ENCODE data around the gene MYOM3.

Gene MYOM3

GRCh38 chr1:24096009-24096738 lies 15.8 kb downstream of the MYOM3 start:
- no peak for DNase-seq (ENCODE audit: low read depth)

GRCh38 chr1:24095140-24095859 lies 16.6 kb downstream of the MYOM3 start:
- DNase-seq (ENCODE audit: low read depth) = no peak

- no peak for DNase-seq (ENCODE audit: low read depth)
These were observed 17.4 kb downstream of the MYOM3 start for GRCh38 chr1:24094554-24094953.

GRCh38 chr1:24093732-24094131 lies 18.2 kb downstream of the MYOM3 start:
- no peak for DNase-seq (ENCODE audit: low read depth)

- no peak for DNase-seq (ENCODE audit: low read depth)
These were observed 19.0 kb downstream of the MYOM3 start for GRCh38 chr1:24092979-24093378.

GRCh38 chr1:24091971-24092482 lies 19.9 kb downstream of the MYOM3 start:
- no peak for DNase-seq (ENCODE audit: low read depth)

- no peak for DNase-seq (ENCODE audit: low read depth)
These were observed 21.2 kb downstream of the MYOM3 start for GRCh38 chr1:24090736-24091135.

GRCh38 chr1:24089743-24090555 lies 22.0 kb downstream of the MYOM3 start:
- no peak for DNase-seq (ENCODE audit: low read depth)

- DNase-seq (ENCODE audit: low read depth) = no peak
These were observed 22.8 kb downstream of the MYOM3 start for GRCh38 chr1:24089027-24089742.

- DNase-seq (ENCODE audit: low read depth) = no peak
These were observed 25.5 kb downstream of the MYOM3 start for GRCh38 chr1:24086466-24086865.

- DNase-seq (ENCODE audit: low read depth) = peak; percentile 72
These were observed 26.4 kb downstream of the MYOM3 start for GRCh38 chr1:24085546-24085945.

GRCh38 chr1:24085007-24085406 lies 26.9 kb downstream of the MYOM3 start:
- no peak for DNase-seq (ENCODE audit: low read depth)

- DNase-seq (ENCODE audit: low read depth) = no peak
These were observed 27.9 kb downstream of the MYOM3 start for GRCh38 chr1:24084050-24084449.

GRCh38 chr1:24082372-24082771 lies 29.6 kb downstream of the MYOM3 start:
- no peak for DNase-seq (ENCODE audit: low read depth)

- DNase-seq (ENCODE audit: low read depth) = no peak
These were observed 30.7 kb downstream of the MYOM3 start for GRCh38 chr1:24081190-24081589.

GRCh38 chr1:24080131-24080530 lies 31.8 kb downstream of the MYOM3 start:
- DNase-seq (ENCODE audit: low read depth) = no peak

- no peak for DNase-seq (ENCODE audit: low read depth)
These were observed 34.5 kb downstream of the MYOM3 start for GRCh38 chr1:24077278-24077978.

GRCh38 chr1:24075946-24076345 lies 36.0 kb downstream of the MYOM3 start:
- no peak for DNase-seq (ENCODE audit: low read depth)

GRCh38 chr1:24075590-24075854 lies 36.4 kb downstream of the MYOM3 start:
- DNase-seq (ENCODE audit: low read depth) = no peak

GRCh38 chr1:24074817-24075589 lies 36.9 kb downstream of the MYOM3 start:
- no peak for DNase-seq (ENCODE audit: low read depth)

- no peak for DNase-seq (ENCODE audit: low read depth)
These were observed 37.7 kb downstream of the MYOM3 start for GRCh38 chr1:24074196-24074595.

Data from stromal cell of bone marrow (primary cell).